ENCODE data around the gene OTOS. TPM values are rescaled to one million over a fixed set of nuclear protein-coding genes. Genes with fewer than 3 reads are reported as not detected.

OTOS gene
- total and polyA plus RNA-seq, 7 donors = 0.20 TPM; not detected in 6

DNA sequence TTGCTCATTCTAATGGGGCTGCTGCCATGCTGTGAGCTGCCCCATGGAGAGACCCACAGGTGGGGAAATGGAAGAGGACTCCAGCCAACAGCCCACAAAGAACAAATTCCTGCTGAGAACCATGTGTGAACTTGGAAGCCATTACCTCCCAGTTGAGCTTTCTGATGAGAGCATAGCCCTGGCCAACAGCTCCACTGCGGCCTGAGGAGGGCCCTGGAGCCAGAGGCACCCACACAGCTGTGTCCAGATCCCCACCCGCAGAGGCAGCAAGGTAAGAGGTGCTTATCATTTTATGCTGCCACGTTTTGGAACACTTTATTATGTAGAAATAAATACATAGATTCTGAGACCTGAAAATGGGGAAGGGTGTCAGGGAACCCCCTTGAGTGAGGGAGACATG, 44.2 kb upstream of the OTOS start:
- 60 to 78% (median 75%) methylated on average over 3 of the region's 3 CpGs for WGBS, 3 donors
- no peak for ATAC-seq
- no peak overlapping the region for H3K4me3 ChIP-seq
- no peaks in the 10 kb centered on the region for H3K27me3 ChIP-seq (ENCODE audit: insufficient read depth in 3 of 3, low read length in 2 of 3)
- no peaks in the 10 kb centered on the region for H3K9me3 ChIP-seq
- intact Hi-C loops (cut with DNase I) = no loop called here
- no peak for DNase-seq
- no peak for TF ChIP-seq CTCF (IDR thresholded peaks at IDR 0.05)
- H3K27ac ChIP-seq = no peak overlapping the region
- no peaks in the 10 kb centered on the region for H3K4me1 ChIP-seq
- H3K36me3 ChIP-seq (ENCODE audit: insufficient read depth in 1 of 2, low read depth in 1 of 2) = no peaks in the 10 kb centered on the region

DNA sequence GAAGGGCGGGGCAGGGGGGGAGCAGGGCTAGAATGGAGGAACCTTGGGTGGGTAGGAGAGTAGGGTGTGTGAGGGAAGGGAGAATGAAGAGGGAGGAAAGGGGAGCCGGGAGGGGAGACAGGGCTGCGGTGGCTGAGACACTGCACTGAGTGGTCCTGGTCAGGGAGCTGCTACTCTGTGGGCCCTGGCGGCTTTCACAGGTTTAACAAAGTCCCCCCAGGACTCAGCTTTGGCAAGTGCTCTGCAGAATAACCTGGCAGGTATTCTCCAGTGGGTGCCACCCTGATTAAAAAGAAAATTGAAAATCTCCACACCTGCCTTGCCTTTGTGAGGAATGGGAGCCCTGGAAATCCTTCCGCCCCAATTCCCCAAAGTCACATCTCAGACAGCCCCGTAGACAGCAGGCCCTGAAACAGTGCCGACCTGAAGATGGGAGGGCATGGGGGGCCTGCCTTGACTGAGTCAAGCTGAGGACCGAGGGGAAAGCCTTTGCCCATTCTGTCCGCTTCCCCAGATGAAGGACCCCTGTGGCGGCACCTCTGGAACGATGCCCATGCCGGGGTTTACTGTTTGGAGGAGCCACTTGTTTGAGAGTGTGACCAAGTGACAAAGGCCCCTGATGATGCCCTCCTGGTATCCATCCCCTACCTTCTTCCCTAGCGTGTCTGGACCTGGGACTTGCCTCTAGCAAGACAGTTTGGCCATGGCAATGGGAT, 43.6 kb upstream of the OTOS start:
- ATAC-seq = no peak
- no peaks in the 10 kb centered on the region for H3K9me3 ChIP-seq
- intact Hi-C loops (cut with DNase I) = no loop called here
- H3K4me1 ChIP-seq = no peaks in the 10 kb centered on the region
- no peak for DNase-seq
- H3K27me3 ChIP-seq (ENCODE audit: insufficient read depth in 3 of 3, low read length in 2 of 3) = no peaks in the 10 kb centered on the region
- no peak overlapping the region for H3K4me3 ChIP-seq
- H3K36me3 ChIP-seq (ENCODE audit: insufficient read depth in 1 of 2, low read depth in 1 of 2) = no peaks in the 10 kb centered on the region
- H3K27ac ChIP-seq = no peak overlapping the region
- TF ChIP-seq CTCF (IDR thresholded peaks at IDR 0.05) = no peak
- WGBS, 3 donors = 75 to 88% (median 85%) methylated on average over 13 of the region's 13 CpGs

DNA sequence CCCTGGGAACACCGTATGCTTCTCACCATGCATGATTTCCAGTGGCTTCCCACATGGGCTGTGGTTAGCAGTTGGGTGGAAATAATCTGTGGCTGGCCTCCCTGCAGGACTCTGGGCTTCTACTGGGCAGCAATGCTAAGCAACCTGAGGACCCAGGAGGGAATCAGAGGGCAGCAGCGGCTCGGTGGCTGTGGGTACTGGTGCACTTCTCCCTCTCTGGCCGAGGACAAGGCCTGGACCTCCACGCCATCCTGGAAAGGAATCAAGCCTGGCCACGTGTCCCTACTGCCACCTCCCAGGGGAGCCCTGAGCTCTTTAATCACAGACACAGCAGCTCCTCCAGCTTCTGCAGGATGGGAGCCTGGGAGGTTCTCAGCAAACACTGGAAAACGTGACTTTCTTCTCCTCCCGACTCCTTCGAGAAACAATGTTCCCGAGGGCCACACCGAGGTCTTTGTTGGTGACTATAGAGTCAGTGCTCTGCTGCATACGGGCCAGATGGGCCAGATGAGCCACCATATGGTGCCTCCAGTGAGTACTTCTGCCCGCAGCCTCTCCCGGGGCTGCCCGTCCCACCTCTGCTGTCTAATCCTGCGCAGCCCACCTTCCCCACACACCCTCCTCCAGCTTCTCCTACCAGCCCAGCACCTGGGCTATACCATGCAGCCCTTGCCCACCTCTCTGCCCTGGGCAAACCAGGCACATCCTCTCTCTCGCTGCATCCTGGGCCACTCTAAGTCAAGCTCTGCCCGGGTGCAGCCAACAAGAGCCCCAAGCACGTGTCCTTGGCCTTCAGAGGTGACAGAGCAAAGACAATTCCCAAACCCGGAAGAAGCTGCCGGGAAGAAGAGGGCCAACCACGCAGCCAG, 42.8 kb upstream of the OTOS start:
- Histone ChIP-seq H3K27ac (no peak overlapping the region), H3K36me3 (ENCODE audit: insufficient read depth in 1 of 2, low read depth in 1 of 2) (no peaks in the 10 kb centered on the region), H3K4me3 (no peak overlapping the region), H3K4me1 (no peaks in the 10 kb centered on the region), H3K9me3 (no peaks in the 10 kb centered on the region), H3K27me3 (ENCODE audit: insufficient read depth in 3 of 3, low read length in 2 of 3) (no peaks in the 10 kb centered on the region)
- intact Hi-C loops (cut with DNase I) = no loop called here
- 65 to 74% (median 69%) methylated on average over 22 of the region's 22 CpGs for WGBS, 3 donors
- DNase-seq (no peak), ATAC-seq (no peak)
- TF ChIP-seq CTCF (IDR thresholded peaks at IDR 0.05) = no peak

- Histone ChIP-seq H3K36me3 (ENCODE audit: insufficient read depth in 1 of 2, low read depth in 1 of 2) (no peaks in the 10 kb centered on the region), H3K4me1 (no peaks in the 10 kb centered on the region), H3K9me3 (no peaks in the 10 kb centered on the region), H3K4me3 (no peak overlapping the region), H3K27me3 (ENCODE audit: insufficient read depth in 3 of 3, low read length in 2 of 3) (no peaks in the 10 kb centered on the region), H3K27ac (no peak overlapping the region)
- ATAC-seq = no peak
- intact Hi-C loops (cut with DNase I) = no loop called here
- no peak for TF ChIP-seq CTCF (IDR thresholded peaks at IDR 0.05)
- WGBS, 3 donors = 78 to 91% (median 81%) methylated on average over 4 of the region's 4 CpGs
- no peak for DNase-seq
These were observed 42.0 kb upstream of the OTOS start for GRCh38 chr2:240182476-240182875.

Data from psoas muscle (tissue), 8 donors.